ENCODE results near the gene SIGLEC14. TPM values are rescaled to one million over a fixed set of nuclear protein-coding genes. Genes with fewer than 3 reads are reported as not detected.

Gene SIGLEC14
- total and polyA plus RNA-seq, 5 donors from 2014 or later = 0.08 to 0.18 TPM; not detected in 3

GRCh38 chr19:51664131-51664530, 17.5 kb upstream of the SIGLEC14 start:
- Mint-ChIP-seq H3K36me3 (peaks cover 3% of the 10 kb centered on the region), H3K9me3 (peaks cover 0 to 3% (median 0%) of the 10 kb centered on the region in 7 donors), H3K4me1 (no peaks in the 10 kb centered on the region), H3K27ac (no peak overlapping the region), H3K27me3 (peaks cover 9% of the 10 kb centered on the region), H3K4me3 (no peak overlapping the region)
- H3K36me3 ChIP-seq (ENCODE audit: control insufficient read depth, insufficient read depth, low read length) = no peaks in the 10 kb centered on the region
- DNase-seq (no peak), ATAC-seq (ENCODE audit: low read depth in 2 of 2) (no peak)
- H3K27ac ChIP-seq (ENCODE audit: insufficient read depth, low read length, poor library complexity, severe bottlenecking) = no peak overlapping the region
- no peaks in the 10 kb centered on the region for H3K9me3 ChIP-seq (ENCODE audit: control insufficient read depth in 2 of 2, low read length in 2 of 2)
- H3K27me3 ChIP-seq (ENCODE audit: control insufficient read depth, insufficient read depth, low read length) = peaks cover 2% of the 10 kb centered on the region
- H3K4me1 ChIP-seq (ENCODE audit: control insufficient read depth, insufficient read depth, low read length, poor library complexity, severe bottlenecking) = no peaks in the 10 kb centered on the region
- H3K4me3 ChIP-seq (ENCODE audit: low read depth, low read length) = no peak overlapping the region

DNA sequence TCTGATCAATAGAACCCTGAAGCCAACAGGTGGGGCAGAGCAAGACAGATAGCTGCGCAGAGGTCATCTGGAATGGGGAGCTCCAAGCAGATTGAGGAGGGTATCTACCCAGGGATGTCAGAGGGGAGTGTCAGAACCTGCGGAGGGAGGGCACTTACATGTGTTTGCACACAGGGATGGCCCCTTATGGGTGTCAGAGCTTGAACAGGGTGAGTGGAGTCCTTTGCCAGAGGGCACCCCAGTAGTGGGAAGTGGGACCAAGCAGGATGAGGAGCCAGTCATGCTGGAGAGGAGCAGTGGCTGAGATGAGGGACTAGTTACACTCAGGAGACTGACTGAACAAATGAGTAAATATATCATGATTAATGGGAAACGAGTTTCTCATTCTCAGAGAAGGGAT, 17.0 kb upstream of the SIGLEC14 start:
- no peaks in the 10 kb centered on the region for H3K4me1 Mint-ChIP-seq

GRCh38 chr19:51660975-51661600, 14.5 kb upstream of the SIGLEC14 start:
- no peak overlapping the region for H3K4me3 Mint-ChIP-seq
- peak in 2 of 3 donors; percentile 4 to 50 for DNase-seq
- no peak for ATAC-seq (ENCODE audit: low read depth in 2 of 2)
- H3K9me3 Mint-ChIP-seq = peaks cover 0 to 3% (median 0%) of the 10 kb centered on the region in 7 donors
- peaks cover 9% of the 10 kb centered on the region for H3K27me3 Mint-ChIP-seq
- no peaks in the 10 kb centered on the region for H3K27me3 ChIP-seq (ENCODE audit: control insufficient read depth, insufficient read depth, low read length)
- peaks cover 3% of the 10 kb centered on the region for H3K36me3 Mint-ChIP-seq
- H3K4me1 ChIP-seq (ENCODE audit: control insufficient read depth, insufficient read depth, low read length, poor library complexity, severe bottlenecking) = no peaks in the 10 kb centered on the region
- H3K4me3 ChIP-seq (ENCODE audit: low read depth, low read length) = no peak overlapping the region
- no peaks in the 10 kb centered on the region for H3K36me3 ChIP-seq (ENCODE audit: control insufficient read depth, insufficient read depth, low read length)
- H3K27ac Mint-ChIP-seq = no peak overlapping the region
- H3K9me3 ChIP-seq (ENCODE audit: control insufficient read depth in 2 of 2, low read length in 2 of 2) = no peaks in the 10 kb centered on the region
- peaks cover 5 to 7% (median 6%) of the 10 kb centered on the region in 4 donors for H3K4me1 Mint-ChIP-seq
- H3K27ac ChIP-seq (ENCODE audit: insufficient read depth, low read length, poor library complexity, severe bottlenecking) = no peak overlapping the region

More for the DNA sequence above, 17.0 kb upstream of the SIGLEC14 start:
- H3K36me3 ChIP-seq (ENCODE audit: control insufficient read depth, insufficient read depth, low read length) = no peaks in the 10 kb centered on the region
- H3K27me3 ChIP-seq (ENCODE audit: control insufficient read depth, insufficient read depth, low read length) = peaks cover 2% of the 10 kb centered on the region
- H3K36me3 Mint-ChIP-seq = peaks cover 3% of the 10 kb centered on the region
- DNase-seq = no peak
- H3K4me3 ChIP-seq (ENCODE audit: low read depth, low read length) = no peak overlapping the region
- no peaks in the 10 kb centered on the region for H3K9me3 ChIP-seq (ENCODE audit: control insufficient read depth in 2 of 2, low read length in 2 of 2)
- H3K27ac Mint-ChIP-seq = no peak overlapping the region
- H3K4me3 Mint-ChIP-seq = no peak overlapping the region
- no peak overlapping the region for H3K27ac ChIP-seq (ENCODE audit: insufficient read depth, low read length, poor library complexity, severe bottlenecking)
- H3K9me3 Mint-ChIP-seq = peaks cover 0 to 3% (median 0%) of the 10 kb centered on the region in 7 donors
- no peaks in the 10 kb centered on the region for H3K4me1 ChIP-seq (ENCODE audit: control insufficient read depth, insufficient read depth, low read length, poor library complexity, severe bottlenecking)
- ATAC-seq (ENCODE audit: low read depth in 2 of 2) = no peak
- peaks cover 9% of the 10 kb centered on the region for H3K27me3 Mint-ChIP-seq

DNA sequence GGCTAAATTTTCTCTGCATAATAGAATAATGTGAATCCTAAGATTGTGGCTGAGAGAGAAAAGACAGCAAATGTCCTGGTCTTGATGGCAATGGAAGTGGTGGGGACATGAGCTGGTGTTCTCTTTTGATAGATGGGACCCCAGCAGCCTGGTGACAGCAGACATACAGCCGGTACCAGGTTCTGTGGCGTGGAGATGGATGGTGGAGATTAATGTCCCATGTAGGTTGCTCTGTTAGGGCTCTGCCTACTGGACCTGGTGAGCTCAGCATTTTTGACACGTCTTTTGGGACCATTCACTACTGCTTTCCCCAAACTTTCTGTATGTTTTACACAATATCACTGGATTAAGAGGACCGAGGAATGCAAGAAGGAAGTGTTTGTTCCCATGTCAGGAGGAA, 8.2 kb upstream of the SIGLEC14 start:
- Mint-ChIP-seq H3K4me3 (no peak overlapping the region), H3K36me3 (no peaks in the 10 kb centered on the region), H3K4me1 (peaks cover 5 to 7% (median 6%) of the 10 kb centered on the region in 4 donors), H3K27me3 (no peaks in the 10 kb centered on the region), H3K27ac (no peak overlapping the region), H3K9me3 (peaks cover 0 to 9% (median 0%) of the 10 kb centered on the region in 7 donors)
- Histone ChIP-seq H3K27ac (ENCODE audit: insufficient read depth, low read length, poor library complexity, severe bottlenecking) (no peak overlapping the region), H3K36me3 (ENCODE audit: control insufficient read depth, insufficient read depth, low read length) (no peaks in the 10 kb centered on the region), H3K9me3 (ENCODE audit: control insufficient read depth in 2 of 2, low read length in 2 of 2) (no peaks in the 10 kb centered on the region), H3K4me1 (ENCODE audit: control insufficient read depth, insufficient read depth, low read length, poor library complexity, severe bottlenecking) (no peaks in the 10 kb centered on the region), H3K27me3 (ENCODE audit: control insufficient read depth, insufficient read depth, low read length) (peaks cover 4% of the 10 kb centered on the region), H3K4me3 (ENCODE audit: low read depth, low read length) (no peak overlapping the region)
- ATAC-seq (ENCODE audit: low read depth in 2 of 2) = no peak
- DNase-seq = no peak

DNA sequence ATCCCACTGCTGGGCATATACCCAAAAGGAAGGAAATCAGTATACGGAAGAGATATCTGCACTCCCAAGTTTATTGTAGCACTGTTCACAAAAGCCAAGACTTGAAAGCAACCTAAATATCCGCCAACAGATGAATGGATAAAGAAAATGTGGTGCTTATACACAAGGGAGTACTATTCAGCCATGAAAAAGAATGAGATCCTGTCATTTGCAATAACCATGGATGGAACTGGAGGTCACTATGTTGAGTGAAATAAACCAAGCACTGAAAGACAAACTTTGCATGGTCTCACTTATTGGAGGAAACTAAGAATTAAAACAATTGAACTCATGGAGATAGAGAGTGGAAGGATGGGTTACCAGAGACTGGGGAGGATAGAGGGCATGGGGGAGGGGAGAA, 6.5 kb upstream of the SIGLEC14 start:
- Histone ChIP-seq H3K4me1 (ENCODE audit: control insufficient read depth, insufficient read depth, low read length, poor library complexity, severe bottlenecking) (no peaks in the 10 kb centered on the region), H3K4me3 (ENCODE audit: low read depth, low read length) (no peak overlapping the region), H3K36me3 (ENCODE audit: control insufficient read depth, insufficient read depth, low read length) (no peaks in the 10 kb centered on the region), H3K27me3 (ENCODE audit: control insufficient read depth, insufficient read depth, low read length) (peaks cover 4% of the 10 kb centered on the region), H3K27ac (ENCODE audit: insufficient read depth, low read length, poor library complexity, severe bottlenecking) (no peak overlapping the region), H3K9me3 (ENCODE audit: control insufficient read depth in 2 of 2, low read length in 2 of 2) (no peaks in the 10 kb centered on the region)
- Mint-ChIP-seq H3K9me3 (peaks cover 0 to 9% (median 0%) of the 10 kb centered on the region in 7 donors), H3K27me3 (no peaks in the 10 kb centered on the region), H3K4me3 (no peak overlapping the region), H3K27ac (no peak overlapping the region), H3K4me1 (peaks cover 5 to 7% (median 6%) of the 10 kb centered on the region in 4 donors), H3K36me3 (no peaks in the 10 kb centered on the region)
- ATAC-seq (ENCODE audit: low read depth in 2 of 2) (no peak), DNase-seq (no peak)

DNA sequence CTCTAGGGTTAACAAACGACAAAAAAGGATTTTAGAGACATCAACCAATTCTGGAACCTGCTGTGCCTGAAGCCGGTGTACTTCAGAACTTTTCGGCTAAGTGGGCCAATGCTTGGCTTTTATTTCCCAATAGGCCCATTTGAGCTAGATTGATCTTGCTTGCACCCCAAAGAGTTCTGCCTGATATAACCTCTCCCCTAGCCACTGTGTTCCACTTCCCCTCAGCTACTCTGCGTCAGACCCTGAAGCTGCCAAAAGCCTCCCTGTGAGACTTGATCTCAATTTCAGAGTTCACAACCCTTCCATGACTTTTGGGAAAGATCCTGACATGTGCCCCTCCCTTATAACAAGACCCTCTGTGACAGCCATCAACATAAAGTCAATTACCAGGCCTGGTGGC, 5.6 kb upstream of the SIGLEC14 start:
- DNase-seq (no peak), ATAC-seq (ENCODE audit: low read depth in 2 of 2) (no peak)
- Histone ChIP-seq H3K9me3 (ENCODE audit: control insufficient read depth in 2 of 2, low read length in 2 of 2) (no peaks in the 10 kb centered on the region), H3K4me3 (ENCODE audit: low read depth, low read length) (no peak overlapping the region), H3K27me3 (ENCODE audit: control insufficient read depth, insufficient read depth, low read length) (peaks cover 4% of the 10 kb centered on the region), H3K36me3 (ENCODE audit: control insufficient read depth, insufficient read depth, low read length) (no peaks in the 10 kb centered on the region), H3K27ac (ENCODE audit: insufficient read depth, low read length, poor library complexity, severe bottlenecking) (no peak overlapping the region), H3K4me1 (ENCODE audit: control insufficient read depth, insufficient read depth, low read length, poor library complexity, severe bottlenecking) (no peaks in the 10 kb centered on the region)
- H3K4me1 Mint-ChIP-seq = peaks cover 5 to 7% (median 6%) of the 10 kb centered on the region in 4 donors
- H3K36me3 Mint-ChIP-seq = no peaks in the 10 kb centered on the region
- H3K27ac Mint-ChIP-seq = no peak overlapping the region
- no peak overlapping the region for H3K4me3 Mint-ChIP-seq
- no peaks in the 10 kb centered on the region for H3K27me3 Mint-ChIP-seq
- H3K9me3 Mint-ChIP-seq = peaks cover 0 to 9% (median 0%) of the 10 kb centered on the region in 7 donors

GRCh38 chr19:51651216-51651846, 4.7 kb upstream of the SIGLEC14 start:
- ATAC-seq (ENCODE audit: low read depth in 2 of 2) = peak; percentile 28 to 53
- Mint-ChIP-seq H3K36me3 (no peaks in the 10 kb centered on the region), H3K9me3 (peaks cover 0 to 9% (median 0%) of the 10 kb centered on the region in 7 donors), H3K27ac (no peak overlapping the region), H3K4me1 (no peaks in the 10 kb centered on the region), H3K27me3 (no peaks in the 10 kb centered on the region), H3K4me3 (no peak overlapping the region)
- no peak for DNase-seq
- Histone ChIP-seq H3K27me3 (ENCODE audit: control insufficient read depth, insufficient read depth, low read length) (peaks cover 4% of the 10 kb centered on the region), H3K9me3 (ENCODE audit: control insufficient read depth in 2 of 2, low read length in 2 of 2) (no peaks in the 10 kb centered on the region), H3K4me1 (ENCODE audit: control insufficient read depth, insufficient read depth, low read length, poor library complexity, severe bottlenecking) (no peaks in the 10 kb centered on the region), H3K27ac (ENCODE audit: insufficient read depth, low read length, poor library complexity, severe bottlenecking) (no peak overlapping the region), H3K4me3 (ENCODE audit: low read depth, low read length) (no peak overlapping the region), H3K36me3 (ENCODE audit: control insufficient read depth, insufficient read depth, low read length) (no peaks in the 10 kb centered on the region)

GRCh38 chr19:51647318-51647717, 693 bp upstream of the SIGLEC14 start:
- Histone ChIP-seq H3K27ac (ENCODE audit: insufficient read depth, low read length, poor library complexity, severe bottlenecking) (no peak overlapping the region), H3K4me1 (ENCODE audit: control insufficient read depth, insufficient read depth, low read length, poor library complexity, severe bottlenecking) (no peaks in the 10 kb centered on the region), H3K9me3 (ENCODE audit: control insufficient read depth in 2 of 2, low read length in 2 of 2) (no peaks in the 10 kb centered on the region), H3K36me3 (ENCODE audit: control insufficient read depth, insufficient read depth, low read length) (no peaks in the 10 kb centered on the region), H3K4me3 (ENCODE audit: low read depth, low read length) (no peak overlapping the region), H3K27me3 (ENCODE audit: control insufficient read depth, insufficient read depth, low read length) (no peaks in the 10 kb centered on the region)
- no peak for DNase-seq
- Mint-ChIP-seq H3K4me1 (no peaks in the 10 kb centered on the region), H3K36me3 (no peaks in the 10 kb centered on the region), H3K9me3 (peaks cover 0 to 4% (median 0%) of the 10 kb centered on the region in 7 donors), H3K4me3 (no peak overlapping the region), H3K27ac (no peak overlapping the region), H3K27me3 (peaks cover 4% of the 10 kb centered on the region)
- no peak for ATAC-seq (ENCODE audit: low read depth in 2 of 2)
